ENCODE data around the gene PAF1. TPM values are rescaled to one million over a fixed set of nuclear protein-coding genes. Genes with fewer than 3 reads are reported as not detected.

Gene PAF1
- total RNA-seq, 1 experiment from 2014 or later: 53.5 TPM

- Histone ChIP-seq H4K20me1 (ENCODE audit: insufficient read depth) (no peaks in the 10 kb centered on the region), H3K4me1 (ENCODE audit: control insufficient read depth in 1 of 2, insufficient read depth in 2 of 2, low read length in 2 of 2) (peaks cover 7 to 8% of the 10 kb centered on the region in 2 experiments; a peak in 3 of 4 replicates), H2AFZ (ENCODE audit: low read depth, low read length, poor library complexity, severe bottlenecking) (no peak overlapping the region), H3K9me3 (ENCODE audit: control insufficient read depth in 1 of 2, insufficient read depth in 1 of 2, low read depth in 1 of 2, low read length in 2 of 2) (no peaks in the 10 kb centered on the region), H3K27me3 (ENCODE audit: insufficient read depth, low read length) (no peaks in the 10 kb centered on the region), H3K4me3 (replicated peaks in 1 of 2; ENCODE audit: low read depth in 1 of 2, low read length in 2 of 2) (no peak overlapping the region), H3K27ac (ENCODE audit: low read depth, low read length) (no peak overlapping the region), H3K36me3 (ENCODE audit: control insufficient read depth in 1 of 2, insufficient read depth in 2 of 2, low read length in 2 of 2) (peaks cover 41 to 42% of the 10 kb centered on the region in 2 experiments; a peak in 3 of 4 replicates), H3K79me2 (ENCODE audit: insufficient read depth, low read length) (peaks cover 20% of the 10 kb centered on the region), H3K9ac (ENCODE audit: low read length) (no peak overlapping the region), H3K9me2 (ENCODE audit: insufficient read depth) (no peaks in the 10 kb centered on the region), H3K4me2 (ENCODE audit: low read length) (no peak overlapping the region)
- ChIA-PET CTCF (no interaction called here), POLR2A (interaction anchor here (0.6 kb wide), 1 partner anchor 45 kb away, joined by 4 read pairs; the partner anchor contains the start of gene SAMD4B), RAD21 (ENCODE audit: low non-redundant PET in 1 of 2, low total read pairs in 2 of 2, uncharacterized antibody in 2 of 2, unreplicated experiment in 2 of 2) (no interaction called here)
- no peak for TF ChIP-seq SIN3A (IDR thresholded peaks at IDR 0.05; ENCODE audit: low read depth)
- no peak for TF ChIP-seq EGR1 (IDR thresholded peaks at IDR 0.05; ENCODE audit: low read depth)
- no peak for TF ChIP-seq POLR2A (IDR thresholded peaks at IDR 0.05; ENCODE audit: borderline replicate concordance, extremely low read depth, insufficient read depth, insufficient read length)
- TF ChIP-seq JUND (IDR thresholded peaks at IDR 0.05): no peak
- TF ChIP-seq REST (IDR thresholded peaks at IDR 0.05; ENCODE audit: low read depth): no peak
- TF ChIP-seq CBX3 (IDR thresholded peaks at IDR 0.05; ENCODE audit: low read depth): no peak
- no peak for TF ChIP-seq POLR2AphosphoS5 (IDR thresholded peaks at IDR 0.05; ENCODE audit: low read depth, low read length)
- no peak for TF ChIP-seq TCF7L2 (IDR thresholded peaks at IDR 0.05; ENCODE audit: borderline replicate concordance, extremely low read depth, insufficient read depth, insufficient read length)
- TF ChIP-seq YY1 (IDR thresholded peaks at IDR 0.05; ENCODE audit: extremely low read depth, insufficient replicate concordance, low read depth, low read length): no peak
- TF ChIP-seq FOSL1 (IDR thresholded peaks at IDR 0.05; ENCODE audit: low read depth): no peak
- TF ChIP-seq ZFX (IDR thresholded peaks at IDR 0.05): no peak
- DNase-seq (ENCODE audit: low read depth, low spot score) (no peak), ATAC-seq (no peak)
- intact Hi-C loops (cut with micrococcal nuclease): no loop called here
- BruUV-seq (replicated peaks): no TSS peak
Measured at GRCh38 chr19:39386557-39386956, 4.3 kb downstream of the PAF1 start.
